HFF-Myc (cell line): ENCODE results near the gene MRPL24.

Experiments
- DNase-seq: peaks from one replicate; pipeline ENCODE4 v3.0.0-alpha.2; 2011; ENCODE audit warnings: low read depth; ENCODE audit errors: extremely low read depth
- H3K4me3 ChIP-seq: replicated peaks from 2 replicates; pipeline ENCODE4 v1.5.1; 2011; ENCODE audit warnings: low read depth, mild to moderate bottlenecking, control low read depth, low read length
- TF ChIP-seq, protein P1 (sequence below): IDR thresholded peaks from 2 replicates; pipeline ENCODE4 v1.5.1; 2012; ENCODE audit warnings: mild to moderate bottlenecking, low read depth, low read length, control low read depth; ENCODE audit errors: missing control alignments

Gene MRPL24

DNA sequence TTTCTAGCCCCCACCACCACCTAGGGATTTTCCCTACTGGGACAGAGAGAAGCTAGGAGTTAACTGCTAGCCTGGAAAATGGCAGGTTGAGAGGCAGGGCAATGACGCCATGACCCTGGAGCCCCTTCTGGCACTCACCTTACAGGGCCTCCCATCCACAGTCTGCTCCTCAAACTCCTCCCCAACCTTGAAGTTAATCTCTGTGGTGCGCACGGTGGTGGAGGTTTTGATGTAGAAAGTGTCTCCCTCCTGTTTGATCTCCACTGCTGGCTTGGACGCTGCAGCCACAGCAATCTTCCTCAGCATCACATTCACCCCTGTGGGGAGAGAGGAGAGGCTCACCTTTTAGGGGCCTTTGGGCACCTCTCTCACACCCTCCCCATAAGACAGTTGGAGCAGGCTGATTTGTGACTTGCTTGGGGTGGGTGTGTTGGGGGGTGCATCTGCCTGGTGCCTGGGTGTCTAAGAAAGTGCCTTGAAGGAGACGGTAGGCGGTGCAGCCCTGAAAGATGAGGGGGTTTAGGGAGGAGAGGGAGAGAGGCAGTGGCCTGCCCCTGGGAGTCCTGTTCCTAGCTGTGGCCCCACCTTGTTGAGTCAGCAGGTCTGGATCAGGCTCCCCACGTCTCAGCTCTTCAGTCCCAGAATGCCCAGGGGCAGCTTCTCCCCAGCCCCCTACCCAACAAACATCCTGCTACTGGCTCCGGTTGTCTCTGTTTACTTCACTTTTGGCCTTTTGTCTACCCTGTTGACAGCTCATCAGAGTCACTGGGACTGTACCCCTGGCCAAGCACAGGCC is 40.0 kb downstream of the MRPL24 start:
- TF ChIP-seq, protein P1, sequence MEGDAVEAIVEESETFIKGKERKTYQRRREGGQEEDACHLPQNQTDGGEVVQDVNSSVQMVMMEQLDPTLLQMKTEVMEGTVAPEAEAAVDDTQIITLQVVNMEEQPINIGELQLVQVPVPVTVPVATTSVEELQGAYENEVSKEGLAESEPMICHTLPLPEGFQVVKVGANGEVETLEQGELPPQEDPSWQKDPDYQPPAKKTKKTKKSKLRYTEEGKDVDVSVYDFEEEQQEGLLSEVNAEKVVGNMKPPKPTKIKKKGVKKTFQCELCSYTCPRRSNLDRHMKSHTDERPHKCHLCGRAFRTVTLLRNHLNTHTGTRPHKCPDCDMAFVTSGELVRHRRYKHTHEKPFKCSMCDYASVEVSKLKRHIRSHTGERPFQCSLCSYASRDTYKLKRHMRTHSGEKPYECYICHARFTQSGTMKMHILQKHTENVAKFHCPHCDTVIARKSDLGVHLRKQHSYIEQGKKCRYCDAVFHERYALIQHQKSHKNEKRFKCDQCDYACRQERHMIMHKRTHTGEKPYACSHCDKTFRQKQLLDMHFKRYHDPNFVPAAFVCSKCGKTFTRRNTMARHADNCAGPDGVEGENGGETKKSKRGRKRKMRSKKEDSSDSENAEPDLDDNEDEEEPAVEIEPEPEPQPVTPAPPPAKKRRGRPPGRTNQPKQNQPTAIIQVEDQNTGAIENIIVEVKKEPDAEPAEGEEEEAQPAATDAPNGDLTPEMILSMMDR: no peak
- H3K4me3 ChIP-seq: no peak overlapping the region
- DNase-seq: no peak

DNA sequence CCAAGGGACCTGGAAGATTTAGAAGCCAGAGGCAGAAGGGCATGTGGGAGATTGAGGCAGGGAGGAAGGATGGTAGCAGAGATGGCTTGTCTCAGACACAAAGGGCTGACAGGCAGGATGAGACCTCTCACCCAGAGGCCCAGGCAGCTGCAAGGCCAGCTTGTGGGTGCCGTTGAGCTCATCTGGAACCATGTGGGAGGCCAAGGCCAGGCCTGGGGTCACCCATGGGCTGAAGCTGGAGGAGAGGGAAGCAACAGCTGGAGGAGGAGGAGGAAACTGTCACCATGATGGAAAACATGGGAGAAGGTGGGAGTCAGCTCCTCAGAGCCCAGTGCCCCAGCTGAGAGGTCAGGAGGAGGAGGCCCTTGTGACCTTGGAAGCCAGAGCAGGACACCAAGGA is 41.9 kb downstream of the MRPL24 start:
- DNase-seq: no peak
- no peak overlapping the region for H3K4me3 ChIP-seq
- TF ChIP-seq, protein P1: no peak

DNA sequence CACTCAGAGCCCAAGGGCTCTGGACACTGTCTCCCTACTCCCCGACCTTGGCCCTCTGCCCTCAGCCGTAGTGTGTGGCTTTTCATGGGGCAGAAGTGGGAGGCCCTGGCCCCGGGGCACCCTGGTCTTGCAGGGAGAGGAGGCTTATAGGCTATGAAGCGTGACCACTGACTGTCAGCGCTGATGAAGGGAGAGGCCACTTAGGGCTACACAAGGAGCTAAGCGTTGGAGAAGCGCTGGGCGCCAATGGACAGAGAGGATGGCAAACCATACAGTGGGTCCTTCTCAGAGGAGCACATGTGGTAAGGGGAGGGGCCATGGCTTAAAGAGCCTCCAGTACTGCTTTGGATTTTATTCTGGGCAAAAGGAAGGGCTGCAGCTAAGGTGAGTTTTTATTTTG is 43.4 kb downstream of the MRPL24 start:
- TF ChIP-seq, protein P1: no peak
- no peak for DNase-seq
- H3K4me3 ChIP-seq: no peak overlapping the region

DNA sequence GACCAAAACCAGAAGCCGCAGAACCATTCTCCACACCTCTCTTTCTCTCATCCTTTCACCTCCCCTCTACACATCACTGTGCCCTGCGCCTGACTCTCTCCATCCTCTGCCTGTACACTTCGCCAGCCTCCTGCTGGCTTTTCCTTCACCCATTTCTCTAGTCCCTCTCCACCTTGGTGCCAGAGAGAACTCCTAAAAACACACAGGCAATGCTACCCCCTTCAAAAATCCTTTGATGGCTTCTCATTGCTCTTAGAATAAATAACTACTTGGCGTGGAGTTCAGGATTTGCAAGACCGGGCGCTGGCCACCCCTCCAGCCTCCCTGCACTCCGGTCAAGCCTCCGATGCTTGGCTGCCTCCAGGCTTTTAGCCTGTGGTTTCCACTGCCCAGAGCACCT is 44.1 kb downstream of the MRPL24 start:
- TF ChIP-seq, protein P1: no peak
- no peak overlapping the region for H3K4me3 ChIP-seq
- DNase-seq: no peak

DNA sequence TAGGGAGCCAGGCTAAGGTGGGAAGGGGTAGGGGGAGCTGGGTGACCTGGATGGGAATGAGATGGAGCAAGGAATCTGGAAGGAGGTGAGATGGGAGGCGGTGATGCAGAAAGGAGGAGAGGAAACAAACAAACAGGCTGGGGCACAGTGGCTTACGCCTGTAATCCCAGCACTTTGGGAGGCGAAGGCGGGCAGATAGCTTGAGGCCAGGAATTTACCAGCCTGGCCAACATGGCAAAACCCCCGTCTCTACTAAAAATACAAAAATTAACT is 46.3 kb downstream of the MRPL24 start:
- H3K4me3 ChIP-seq: no peak overlapping the region
- no peak for DNase-seq
- TF ChIP-seq, protein P1: no peak

DNA sequence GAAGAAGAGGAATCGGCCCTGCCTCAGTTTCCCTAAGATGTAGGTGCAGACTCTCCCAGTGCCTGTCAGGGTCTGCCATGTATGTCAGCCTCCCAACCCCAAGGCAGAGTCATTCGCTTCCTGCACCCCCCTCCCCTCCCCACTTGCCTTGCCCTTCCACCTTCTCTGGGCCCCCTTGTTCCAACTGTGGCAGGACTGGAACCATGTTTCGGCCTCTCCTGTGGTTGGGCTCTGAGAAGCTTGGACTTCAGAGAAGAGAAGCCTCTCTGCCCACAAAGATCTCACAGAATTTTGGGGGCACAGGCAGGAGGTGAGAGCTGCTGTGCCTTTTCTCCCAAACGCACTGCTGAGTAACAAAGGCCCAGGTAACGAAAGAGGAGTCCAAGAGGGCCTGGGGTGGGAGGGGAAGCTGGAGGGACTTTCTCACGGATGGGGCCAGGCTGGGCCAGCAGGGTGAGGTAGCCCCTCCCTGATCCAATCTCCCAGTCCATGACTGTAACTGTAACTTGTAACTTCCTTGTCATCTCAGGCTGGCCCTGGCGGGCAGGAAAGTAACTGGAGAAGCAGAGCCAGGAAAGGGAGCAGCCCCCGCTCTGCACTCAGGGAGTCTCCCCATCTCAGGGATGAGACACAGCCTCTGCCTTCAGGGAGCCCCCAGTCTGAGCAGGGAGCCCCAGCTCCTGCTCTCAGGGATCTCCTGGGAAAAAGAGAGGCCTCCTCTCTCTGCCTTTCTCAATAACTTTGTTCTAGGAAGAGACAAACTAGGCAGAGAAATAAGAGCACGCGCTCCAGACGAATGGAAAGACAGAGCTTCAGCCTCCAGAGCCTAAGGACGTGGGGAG is 46.8 kb downstream of the MRPL24 start:
- DNase-seq: no peak
- no peak overlapping the region for H3K4me3 ChIP-seq
- TF ChIP-seq, protein P1: no peak
